Measurements from ENCODE around the gene QPRT.
"Not testable (repeated sequence)": the region's sequence is repeated elsewhere in the genome, so short reads cannot be mapped to it uniquely, and the experiment has no call there.

QPRT gene

DNA sequence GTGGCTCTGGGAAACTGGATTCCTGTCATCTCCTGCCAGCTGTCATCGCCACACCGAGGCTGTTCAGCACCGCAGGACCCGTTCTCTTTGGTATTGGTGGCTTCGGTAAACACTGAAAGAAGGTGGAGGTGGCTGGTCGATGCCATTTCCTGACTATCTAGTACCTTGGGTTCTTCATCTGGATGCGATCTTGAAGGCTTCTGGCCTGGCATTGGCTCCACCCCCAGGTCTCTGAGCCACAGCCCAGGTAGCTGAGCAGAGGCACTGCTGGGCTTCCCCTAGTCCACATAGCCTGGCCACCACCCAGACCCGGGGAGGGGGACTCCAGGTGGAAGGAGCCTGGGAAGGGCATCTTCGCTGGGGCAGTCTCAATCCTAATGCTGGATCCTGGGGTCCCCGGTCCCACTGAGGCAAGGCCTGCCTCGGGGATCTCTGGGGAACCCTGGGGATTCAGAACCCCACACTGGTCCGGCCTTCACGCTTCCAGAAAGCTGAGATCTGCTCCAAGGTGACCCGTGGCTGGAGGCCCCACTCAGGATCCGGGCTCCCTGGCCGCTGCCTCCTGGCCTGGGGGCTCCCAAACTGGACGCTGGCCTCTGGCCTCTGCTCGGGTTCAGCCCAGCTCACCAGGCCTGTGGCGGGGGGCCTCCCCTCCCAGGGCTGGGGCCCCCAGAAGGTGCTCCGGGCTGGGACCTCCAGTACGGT lies 65.0 kb downstream of the QPRT start:
- H3K4me3 ChIP-seq (ENCODE audit: low read length): no peak overlapping the region
- no peaks in the 10 kb centered on the region for H3K4me1 ChIP-seq (ENCODE audit: insufficient read depth, low read length)
- H3K27ac ChIP-seq (ENCODE audit: low read length): no peak overlapping the region
- H3K27me3 ChIP-seq (ENCODE audit: insufficient read depth, low read length): no peaks in the 10 kb centered on the region
- no peaks in the 10 kb centered on the region for H3K9me3 ChIP-seq (ENCODE audit: insufficient read depth, low read depth, low read length)
- H3K9ac ChIP-seq (ENCODE audit: low read depth, low read length): no peak overlapping the region
- H3K36me3 ChIP-seq (ENCODE audit: insufficient read depth, low read depth, low read length): peaks cover 10% of the 10 kb centered on the region; the same call in 1 of the 2 replicates

DNA sequence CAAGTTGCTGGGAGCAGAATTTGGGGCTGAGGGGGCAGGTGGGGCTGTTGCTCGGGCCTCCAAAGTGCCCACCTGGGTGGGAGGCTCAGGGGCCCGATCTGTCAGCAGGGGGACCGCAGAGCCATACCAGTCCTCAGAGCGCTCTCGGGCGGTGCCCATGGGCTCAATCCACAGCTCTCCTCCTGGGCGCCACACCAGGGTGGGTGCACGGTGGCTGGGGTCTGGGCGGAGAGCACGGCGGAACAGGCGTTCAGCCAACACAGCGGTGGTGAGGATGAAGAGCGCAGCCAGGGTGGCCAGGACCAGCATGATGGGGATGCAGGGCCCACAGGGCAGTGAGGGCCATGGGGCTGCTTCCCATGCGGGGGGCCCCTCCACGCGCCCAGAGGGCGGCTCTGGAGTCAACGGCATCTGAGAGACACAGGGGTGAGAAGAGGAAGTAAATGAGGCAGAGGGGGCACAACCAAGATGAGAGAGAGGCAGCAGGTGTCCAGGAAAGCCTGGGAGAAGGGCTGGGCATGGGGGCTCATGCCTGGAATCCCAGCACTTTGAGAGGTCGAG lies 65.6 kb downstream of the QPRT start:
- no peak overlapping the region for H3K27ac ChIP-seq (ENCODE audit: low read length)
- no peaks in the 10 kb centered on the region for H3K4me1 ChIP-seq (ENCODE audit: insufficient read depth, low read length)
- H3K27me3 ChIP-seq (ENCODE audit: insufficient read depth, low read length): no peaks in the 10 kb centered on the region
- no peak overlapping the region for H3K4me3 ChIP-seq (ENCODE audit: low read length)
- no peaks in the 10 kb centered on the region for H3K9me3 ChIP-seq (ENCODE audit: insufficient read depth, low read depth, low read length)
- H3K36me3 ChIP-seq (ENCODE audit: insufficient read depth, low read depth, low read length): peaks cover 7% of the 10 kb centered on the region; the same call in 1 of the 2 replicates
- no peak overlapping the region for H3K9ac ChIP-seq (ENCODE audit: low read depth, low read length)

DNA sequence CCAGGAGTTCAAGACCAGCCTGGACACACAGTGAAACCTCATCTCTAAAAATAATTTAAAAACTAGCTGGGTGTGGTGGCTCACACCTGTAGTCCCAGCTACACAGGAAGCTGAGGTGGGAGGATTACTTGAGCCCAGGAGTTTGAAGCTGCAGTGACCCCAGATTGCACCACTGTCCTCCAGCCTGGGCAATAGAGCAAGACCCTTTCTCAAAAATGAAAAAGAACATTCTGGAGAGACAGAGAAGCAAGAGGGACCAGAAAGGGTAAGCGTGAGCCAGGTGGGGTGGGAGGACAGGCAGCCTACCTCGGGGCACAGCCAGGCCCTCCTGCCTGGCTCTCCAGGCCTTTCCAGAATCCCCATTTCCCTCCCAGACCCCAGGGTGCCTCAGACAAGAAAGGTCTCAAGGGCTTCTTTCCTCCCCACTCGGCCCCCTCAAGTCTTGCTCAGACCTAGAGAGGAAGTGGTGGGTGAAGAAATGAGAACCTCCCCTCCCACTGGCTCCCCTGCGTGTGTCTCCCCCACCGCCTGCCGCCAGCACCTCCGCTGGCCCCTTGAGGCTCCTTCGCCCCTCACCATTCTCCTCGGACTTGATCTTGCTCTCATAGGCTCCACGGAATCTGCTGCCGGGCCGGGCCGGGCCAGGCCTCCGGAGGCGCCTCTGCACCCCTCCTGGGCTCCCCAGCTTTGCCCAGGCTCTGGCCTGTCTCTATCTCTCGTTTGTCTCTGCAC lies 66.3 kb downstream of the QPRT start:
- no peak overlapping the region for H3K27ac ChIP-seq (ENCODE audit: low read length)
- H3K36me3 ChIP-seq (ENCODE audit: insufficient read depth, low read depth, low read length): 0 out of 2 replicates have a peak, but pooled peaks cover under 1% of the 10 kb centered on the region
- no peaks in the 10 kb centered on the region for H3K9me3 ChIP-seq (ENCODE audit: insufficient read depth, low read depth, low read length)
- no peak overlapping the region for H3K9ac ChIP-seq (ENCODE audit: low read depth, low read length)
- no peaks in the 10 kb centered on the region for H3K4me1 ChIP-seq (ENCODE audit: insufficient read depth, low read length)
- no peak overlapping the region for H3K4me3 ChIP-seq (ENCODE audit: low read length)
- no peaks in the 10 kb centered on the region for H3K27me3 ChIP-seq (ENCODE audit: insufficient read depth, low read length)

DNA sequence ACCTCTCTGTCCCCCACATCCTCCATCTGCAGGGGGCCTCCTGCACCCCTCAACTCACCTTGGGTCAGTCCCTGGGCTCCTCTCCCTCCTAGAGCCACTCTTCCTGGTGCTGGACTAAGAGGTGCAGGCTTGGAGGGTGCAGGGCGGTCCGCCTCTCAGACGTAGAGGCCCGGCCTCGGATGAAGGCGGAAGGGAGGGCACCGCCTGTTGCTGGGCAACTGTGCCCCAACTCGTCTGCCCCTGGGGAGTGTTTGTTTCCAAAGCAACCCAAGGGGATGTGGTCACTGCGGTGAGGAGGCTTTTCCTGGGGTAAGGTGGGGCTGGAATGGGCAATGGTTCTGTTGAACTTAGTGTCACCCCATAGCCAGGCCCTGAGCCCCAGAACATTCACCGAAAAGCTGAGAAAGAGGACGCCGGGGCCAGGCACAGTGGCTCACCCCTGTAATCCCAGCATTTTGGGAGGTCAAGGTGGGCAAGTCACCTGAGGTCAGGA lies 66.9 kb downstream of the QPRT start, which contains the start of gene C16orf54:
Gene C16orf54, minus strand, starts transcription at position 138 of the 493 bp plus-strand sequence. CDS start 1,039 bp downstream, outside the sequence.
- no peaks in the 10 kb centered on the region for H3K9me3 ChIP-seq (ENCODE audit: insufficient read depth, low read depth, low read length)
- H3K4me3 ChIP-seq (ENCODE audit: low read length): no peak within 1 kb of the TSS
- no peaks in the 10 kb centered on the region for H3K36me3 ChIP-seq (ENCODE audit: insufficient read depth, low read depth, low read length)
- H3K9ac ChIP-seq (ENCODE audit: low read depth, low read length): no peak within 1 kb of the TSS
- H3K27me3 ChIP-seq (ENCODE audit: insufficient read depth, low read length): no peaks in the 10 kb centered on the region
- no peaks in the 10 kb centered on the region for H3K4me1 ChIP-seq (ENCODE audit: insufficient read depth, low read length)
- H3K27ac ChIP-seq (ENCODE audit: low read length): no peak within 1 kb of the TSS

DNA sequence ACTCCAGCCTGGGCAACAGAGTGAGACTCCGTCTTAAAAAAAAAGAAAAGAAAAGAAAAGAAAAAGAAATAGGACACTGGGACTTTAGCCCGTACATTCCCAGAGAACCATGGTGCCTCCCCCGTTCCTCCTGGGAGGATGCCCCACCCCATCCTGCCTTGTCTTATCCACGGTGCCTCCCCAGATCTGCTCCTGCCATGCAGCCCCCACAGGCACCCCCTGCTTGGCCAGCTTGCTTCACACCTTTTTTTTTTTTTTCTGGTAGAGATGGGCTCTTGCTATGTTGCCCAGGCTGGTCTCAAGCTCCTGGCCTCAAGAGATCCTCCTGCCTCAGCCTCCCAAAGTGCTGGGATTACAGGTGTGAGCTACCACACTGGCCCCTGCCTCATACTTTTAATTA lies 67.5 kb downstream of the QPRT start:
- H3K9ac ChIP-seq (ENCODE audit: low read depth, low read length); H3K4me3 ChIP-seq (ENCODE audit: low read length); H3K27ac ChIP-seq (ENCODE audit: low read length); H3K4me1 ChIP-seq (ENCODE audit: insufficient read depth, low read length); H3K27me3 ChIP-seq (ENCODE audit: insufficient read depth, low read length); H3K36me3 ChIP-seq (ENCODE audit: insufficient read depth, low read depth, low read length); H3K9me3 ChIP-seq (ENCODE audit: insufficient read depth, low read depth, low read length): not testable (repeated sequence)

Measured in iPS-20b (cell line).